ENCODE data around the gene NHLRC4. TPM values are rescaled to one million over a fixed set of nuclear protein-coding genes. Genes with fewer than 3 reads are reported as not detected.

NHLRC4 gene
- total and polyA plus RNA-seq, 2 of the 13 experiments (the other 11 are each of a cell fraction or from before 2014, with no cell fraction given) = 0.40 to 0.59 TPM

DNA sequence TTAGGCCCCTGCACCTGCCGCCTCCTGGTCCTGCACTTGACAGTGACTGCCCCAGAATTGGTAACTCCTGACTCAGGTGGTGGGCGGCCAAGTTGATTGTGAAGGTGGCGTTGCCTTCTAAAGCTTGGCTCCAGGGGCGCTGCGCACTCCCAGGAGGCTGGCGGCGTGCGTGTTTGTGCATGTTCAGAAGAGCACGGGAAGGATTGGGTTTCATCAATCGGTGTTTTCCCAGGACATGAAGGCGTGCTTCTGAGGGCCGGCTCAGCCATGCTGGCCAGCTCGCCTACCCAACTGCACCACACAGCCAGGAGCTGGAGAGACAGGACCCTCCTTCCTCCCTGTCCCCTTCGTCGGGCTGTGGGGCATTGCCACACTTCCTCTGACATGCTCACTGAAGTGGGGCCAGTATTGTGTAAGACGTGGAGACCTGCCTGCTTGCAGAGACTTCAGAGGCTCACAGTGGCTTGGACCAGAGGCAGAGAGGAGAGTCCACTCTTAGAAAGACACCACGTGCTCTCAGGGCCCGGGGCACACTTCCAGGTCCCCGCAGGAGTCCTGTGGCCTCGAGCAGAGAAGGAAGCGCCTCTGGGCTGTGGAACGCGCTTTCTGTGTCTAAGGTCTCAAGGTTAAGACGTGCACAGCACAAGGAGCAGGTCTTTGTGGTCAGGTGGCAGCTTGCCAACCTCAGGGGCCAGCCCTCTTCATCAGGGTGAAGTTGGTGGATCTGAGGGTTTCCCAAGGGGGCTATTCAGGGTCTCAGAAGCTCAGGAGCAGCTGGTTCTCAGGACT is 25.9 kb downstream of the NHLRC4 start (continued):
- TF ChIP-seq, protein P1, sequence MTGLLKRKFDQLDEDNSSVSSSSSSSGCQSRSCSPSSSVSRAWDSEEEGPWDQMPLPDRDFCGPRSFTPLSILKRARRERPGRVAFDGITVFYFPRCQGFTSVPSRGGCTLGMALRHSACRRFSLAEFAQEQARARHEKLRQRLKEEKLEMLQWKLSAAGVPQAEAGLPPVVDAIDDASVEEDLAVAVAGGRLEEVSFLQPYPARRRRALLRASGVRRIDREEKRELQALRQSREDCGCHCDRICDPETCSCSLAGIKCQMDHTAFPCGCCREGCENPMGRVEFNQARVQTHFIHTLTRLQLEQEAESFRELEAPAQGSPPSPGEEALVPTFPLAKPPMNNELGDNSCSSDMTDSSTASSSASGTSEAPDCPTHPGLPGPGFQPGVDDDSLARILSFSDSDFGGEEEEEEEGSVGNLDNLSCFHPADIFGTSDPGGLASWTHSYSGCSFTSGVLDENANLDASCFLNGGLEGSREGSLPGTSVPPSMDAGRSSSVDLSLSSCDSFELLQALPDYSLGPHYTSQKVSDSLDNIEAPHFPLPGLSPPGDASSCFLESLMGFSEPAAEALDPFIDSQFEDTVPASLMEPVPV (CRISPR knock-in tag; IDR thresholded peaks at IDR 0.05) = 0 out of 2 replicates have a peak, but pooled peaks have one; percentile 31
- TF ChIP-seq ZNF121 (CRISPR knock-in tag; IDR thresholded peaks at IDR 0.05) = peak; percentile 72
- TF ChIP-seq, protein P2, sequence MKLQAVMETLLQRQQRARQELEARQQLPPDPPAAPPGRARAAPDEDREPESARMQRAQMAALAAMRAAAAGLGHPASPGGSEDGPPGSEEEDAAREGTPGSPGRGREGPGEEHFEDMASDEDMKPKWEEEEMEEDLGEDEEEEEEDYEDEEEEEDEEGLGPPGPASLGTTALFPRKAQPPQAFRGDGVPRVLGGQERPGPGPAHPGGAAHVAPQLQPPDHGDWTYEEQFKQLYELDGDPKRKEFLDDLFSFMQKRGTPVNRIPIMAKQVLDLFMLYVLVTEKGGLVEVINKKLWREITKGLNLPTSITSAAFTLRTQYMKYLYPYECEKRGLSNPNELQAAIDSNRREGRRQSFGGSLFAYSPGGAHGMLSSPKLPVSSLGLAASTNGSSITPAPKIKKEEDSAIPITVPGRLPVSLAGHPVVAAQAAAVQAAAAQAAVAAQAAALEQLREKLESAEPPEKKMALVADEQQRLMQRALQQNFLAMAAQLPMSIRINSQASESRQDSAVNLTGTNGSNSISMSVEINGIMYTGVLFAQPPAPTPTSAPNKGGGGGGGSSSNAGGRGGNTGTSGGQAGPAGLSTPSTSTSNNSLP (IDR thresholded peaks at IDR 0.05; ENCODE audit: low read depth, low read length) = no peak
- peak; percentile 18; the same call in 1 of the 2 replicates for TF ChIP-seq RARA (CRISPR knock-in tag; IDR thresholded peaks at IDR 0.05)
- TF ChIP-seq, protein P3, sequence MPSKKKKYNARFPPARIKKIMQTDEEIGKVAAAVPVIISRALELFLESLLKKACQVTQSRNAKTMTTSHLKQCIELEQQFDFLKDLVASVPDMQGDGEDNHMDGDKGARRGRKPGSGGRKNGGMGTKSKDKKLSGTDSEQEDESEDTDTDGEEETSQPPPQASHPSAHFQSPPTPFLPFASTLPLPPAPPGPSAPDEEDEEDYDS (CRISPR knock-in tag; IDR thresholded peaks at IDR 0.05) = no peak
- TF ChIP-seq ZNF205 (CRISPR knock-in tag; IDR thresholded peaks at IDR 0.05) = peak; percentile 37; the same call in 1 of the 2 replicates
- 0 out of 2 replicates have a peak, but pooled peaks have one; percentile 22 for TF ChIP-seq SOX5 (CRISPR knock-in tag; IDR thresholded peaks at IDR 0.05; ENCODE audit: borderline replicate concordance)
- TF ChIP-seq KLF6 (CRISPR knock-in tag; IDR thresholded peaks at IDR 0.05) = peak; percentile 78; the same call in 1 of the 2 replicates
- TF ChIP-seq, protein P4, sequence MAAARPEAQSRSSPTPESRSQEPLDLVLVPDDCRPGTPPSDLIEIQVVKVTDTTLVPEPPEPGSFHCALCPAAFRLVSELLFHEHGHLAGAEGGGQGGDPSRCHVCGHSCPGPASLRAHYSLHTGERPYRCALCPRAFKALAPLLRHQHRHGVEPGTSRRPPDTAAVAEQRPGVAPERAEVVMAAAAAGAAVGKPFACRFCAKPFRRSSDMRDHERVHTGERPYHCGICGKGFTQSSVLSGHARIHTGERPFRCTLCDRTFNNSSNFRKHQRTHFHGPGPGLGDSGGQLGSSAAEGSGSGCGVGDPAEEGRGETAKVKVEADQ (CRISPR knock-in tag; IDR thresholded peaks at IDR 0.05; ENCODE audit: borderline replicate concordance) = 0 out of 2 replicates have a peak, but pooled peaks have one; percentile 26
- TF ChIP-seq, protein P5, sequence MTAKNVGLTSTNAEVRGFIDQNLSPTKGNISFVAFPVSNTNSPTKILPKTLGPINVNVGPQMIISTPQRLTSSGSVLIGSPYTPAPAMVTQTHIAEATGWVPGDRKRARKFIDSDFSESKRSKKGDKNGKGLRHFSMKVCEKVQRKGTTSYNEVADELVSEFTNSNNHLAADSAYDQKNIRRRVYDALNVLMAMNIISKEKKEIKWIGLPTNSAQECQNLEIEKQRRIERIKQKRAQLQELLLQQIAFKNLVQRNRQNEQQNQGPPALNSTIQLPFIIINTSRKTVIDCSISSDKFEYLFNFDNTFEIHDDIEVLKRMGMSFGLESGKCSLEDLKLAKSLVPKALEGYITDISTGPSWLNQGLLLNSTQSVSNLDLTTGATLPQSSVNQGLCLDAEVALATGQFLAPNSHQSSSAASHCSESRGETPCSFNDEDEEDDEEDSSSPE (CRISPR knock-in tag; IDR thresholded peaks at IDR 0.05) = peak; percentile 60; the same call in 1 of the 2 replicates
- TF ChIP-seq, protein P6, sequence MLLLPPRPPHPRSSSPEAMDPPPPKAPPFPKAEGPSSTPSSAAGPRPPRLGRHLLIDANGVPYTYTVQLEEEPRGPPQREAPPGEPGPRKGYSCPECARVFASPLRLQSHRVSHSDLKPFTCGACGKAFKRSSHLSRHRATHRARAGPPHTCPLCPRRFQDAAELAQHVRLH (CRISPR knock-in tag; IDR thresholded peaks at IDR 0.05; ENCODE audit: borderline replicate concordance, low read depth) = peak; percentile 75; the same call in 1 of the 2 replicates
- TF ChIP-seq, protein P7, sequence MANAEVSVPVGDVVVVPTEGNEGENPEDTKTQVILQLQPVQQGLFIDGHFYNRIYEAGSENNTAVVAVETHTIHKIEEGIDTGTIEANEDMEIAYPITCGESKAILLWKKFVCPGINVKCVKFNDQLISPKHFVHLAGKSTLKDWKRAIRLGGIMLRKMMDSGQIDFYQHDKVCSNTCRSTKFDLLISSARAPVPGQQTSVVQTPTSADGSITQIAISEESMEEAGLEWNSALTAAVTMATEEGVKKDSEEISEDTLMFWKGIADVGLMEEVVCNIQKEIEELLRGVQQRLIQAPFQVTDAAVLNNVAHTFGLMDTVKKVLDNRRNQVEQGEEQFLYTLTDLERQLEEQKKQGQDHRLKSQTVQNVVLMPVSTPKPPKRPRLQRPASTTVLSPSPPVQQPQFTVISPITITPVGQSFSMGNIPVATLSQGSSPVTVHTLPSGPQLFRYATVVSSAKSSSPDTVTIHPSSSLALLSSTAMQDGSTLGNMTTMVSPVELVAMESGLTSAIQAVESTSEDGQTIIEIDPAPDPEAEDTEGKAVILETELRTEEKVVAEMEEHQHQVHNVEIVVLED (CRISPR knock-in tag; IDR thresholded peaks at IDR 0.05; ENCODE audit: borderline replicate concordance) = 0 out of 2 replicates have a peak, but pooled peaks have one; percentile 29
- TF ChIP-seq ZFP36L2 (CRISPR knock-in tag; IDR thresholded peaks at IDR 0.05) = no peak
- no peak for TF ChIP-seq JARID2 (CRISPR knock-in tag; IDR thresholded peaks at IDR 0.05; ENCODE audit: insufficient replicate concordance)
- 0 out of 2 replicates have a peak, but pooled peaks have one; percentile 20 for TF ChIP-seq HDAC2 (CRISPR knock-in tag; IDR thresholded peaks at IDR 0.05)
- peak; percentile 37; the same call in 1 of the 2 replicates for TF ChIP-seq KMT2B (CRISPR knock-in tag; IDR thresholded peaks at IDR 0.05)
- no peak for TF ChIP-seq ZNF382 (CRISPR knock-in tag; IDR thresholded peaks at IDR 0.05; ENCODE audit: borderline replicate concordance)
- TF ChIP-seq FLYWCH1 (CRISPR knock-in tag; IDR thresholded peaks at IDR 0.05) = no peak
- TF ChIP-seq ZNF563 (CRISPR knock-in tag; IDR thresholded peaks at IDR 0.05) = peak; percentile 57; the same call in 1 of the 2 replicates
- TF ChIP-seq ZBTB38 (CRISPR knock-in tag; IDR thresholded peaks at IDR 0.05) = peak; percentile 29; the same call in 1 of the 2 replicates
